A673 (cell line): ENCODE measurements around the gene C17orf50. TPM values are rescaled to one million over a fixed set of nuclear protein-coding genes. Genes with fewer than 3 reads are reported as not detected.

Experiments
- BruUV-seq: library from RNA; stranded (reverse); fragments of 400-500 nt; replicated peaks from 2 replicates; lab custom pipeline; 2021; lab: Mats Ljungman, UMichigan
- CTCF ChIA-PET: fragments of 300-600 bp; sonication (Branson Sonifier 250); formaldehyde crosslinking; loops from one replicate; lab custom pipeline; 2022; ENCODE audit warnings: antibody characterized with exemption; lab: Charles Lee
- POLR2A ChIA-PET: fragments of 300-600 bp; sonication (Branson Sonifier 250); formaldehyde crosslinking; loops from one replicate; lab custom pipeline; 2022; ENCODE audit warnings: antibody characterized with exemption; ENCODE audit not compliant: low non-redundant PET; lab: Charles Lee
- DNase-seq: peaks from one replicate; pipeline ENCODE4 v3.0.0-alpha.2; 2015; ENCODE audit warnings: low spot score
- H3K27ac ChIP-seq: fragments of 200-600 bp; sonication (generic); 2 replicates; pipeline ENCODE4 v1.5.1; 2016; ENCODE audit warnings: mixed run types, low read depth, mild to moderate bottlenecking, mixed read lengths, antibody characterized with exemption, low read length; ENCODE audit not compliant: poor library complexity, severe bottlenecking
- H3K27me3 ChIP-seq: fragments of 200-600 bp; sonication (generic); replicated peaks from 2 replicates; pipeline ENCODE4 v1.6.1; 2017; ENCODE audit warnings: mixed run types, low read depth, mild to moderate bottlenecking, mixed read lengths, antibody characterized with exemption, low read length; ENCODE audit not compliant: insufficient read depth, poor library complexity
- H3K36me3 ChIP-seq: fragments of 200-600 bp; sonication (generic); 2 replicates; pipeline ENCODE4 v1.6.1; 2016; ENCODE audit warnings: mixed run types, mild to moderate bottlenecking, mixed read lengths, antibody characterized with exemption, low read length; ENCODE audit not compliant: insufficient read depth, poor library complexity, severe bottlenecking
- H3K4me1 ChIP-seq: fragments of 200-600 bp; sonication (generic); 2 replicates; pipeline ENCODE4 v1.6.1; 2017; ENCODE audit warnings: mixed run types, mild to moderate bottlenecking, mixed read lengths, antibody characterized with exemption, low read length; ENCODE audit not compliant: insufficient read depth, poor library complexity, severe bottlenecking
- H3K4me3 ChIP-seq: fragments of 200-600 bp; sonication (generic); 2 replicates; pipeline ENCODE4 v1.5.1; 2016; ENCODE audit warnings: low read depth, mixed run types, mild to moderate bottlenecking, mixed read lengths, low read length; ENCODE audit not compliant: poor library complexity, severe bottlenecking
- H3K9me3 ChIP-seq: fragments of 200-600 bp; sonication (generic); 2 replicates; pipeline ENCODE4 v1.6.1; 2016; ENCODE audit warnings: mixed run types, low read depth, mild to moderate bottlenecking, mixed read lengths, antibody characterized with exemption, low read length; ENCODE audit not compliant: poor library complexity, severe bottlenecking
- EZH2 ChIP-seq: fragments of 200-600 bp; sonication (generic); IDR thresholded peaks from 2 replicates; pipeline ENCODE4 v1.6.1; 2017; ENCODE audit warnings: borderline replicate concordance, low read depth, mild to moderate bottlenecking, mixed read lengths, antibody characterized with exemption, low read length; ENCODE audit not compliant: poor library complexity, severe bottlenecking
- intact Hi-C: fragments of 100-400 bp; cut with micrococcal nuclease; formaldehyde crosslinking; loops from one replicate; pipeline ENCODE4 v1.10.0; 2022; ENCODE audit not compliant: unreplicated experiment
- total RNA-seq: library from RNA; stranded (reverse); gene quantifications from 2 replicates; pipeline ENCODE4 v1.2.3, GENCODE V29; 2021
- TF ChIP-seq, protein P1 (sequence below): fragments of 300-800, 200-600 bp; sonication (generic); conservative IDR thresholded peaks from 2 replicates; pipeline ENCODE4 v1.5.1; 2017; ENCODE audit warnings: low read depth, mild to moderate bottlenecking, antibody characterized with exemption, low read length, moderate library complexity, mixed read lengths

The C17orf50 gene
- total RNA-seq, 1 experiment from 2014 or later, result not detected

- no peaks in the 10 kb centered on the region for H3K36me3 ChIP-seq
- no peaks in the 10 kb centered on the region for H3K9me3 ChIP-seq
- intact Hi-C loops, result no loop called here
- TF ChIP-seq EZH2, result no peak
- no peak overlapping the region for H3K27ac ChIP-seq
- H3K4me3 ChIP-seq, result no peak overlapping the region
- no peaks in the 10 kb centered on the region for H3K4me1 ChIP-seq
- ChIA-PET CTCF (interaction anchor here (1.0 to 1.4 kb wide), 2 partner anchors 43 to 210 kb away, joined by 3 to 13 read pairs; partner anchors contain the start of gene TAF15), POLR2A (interaction anchor here (1.3 kb wide), 1 partner anchor 44 kb away, joined by 5 read pairs; the partner anchor contains the start of gene TAF15)
- no TSS peak for BruUV-seq
- no peak for DNase-seq
- no peaks in the 10 kb centered on the region for H3K27me3 ChIP-seq
Measured at GRCh38 chr17:35765086-35765710, 4.5 kb downstream of the C17orf50 start.

DNA sequence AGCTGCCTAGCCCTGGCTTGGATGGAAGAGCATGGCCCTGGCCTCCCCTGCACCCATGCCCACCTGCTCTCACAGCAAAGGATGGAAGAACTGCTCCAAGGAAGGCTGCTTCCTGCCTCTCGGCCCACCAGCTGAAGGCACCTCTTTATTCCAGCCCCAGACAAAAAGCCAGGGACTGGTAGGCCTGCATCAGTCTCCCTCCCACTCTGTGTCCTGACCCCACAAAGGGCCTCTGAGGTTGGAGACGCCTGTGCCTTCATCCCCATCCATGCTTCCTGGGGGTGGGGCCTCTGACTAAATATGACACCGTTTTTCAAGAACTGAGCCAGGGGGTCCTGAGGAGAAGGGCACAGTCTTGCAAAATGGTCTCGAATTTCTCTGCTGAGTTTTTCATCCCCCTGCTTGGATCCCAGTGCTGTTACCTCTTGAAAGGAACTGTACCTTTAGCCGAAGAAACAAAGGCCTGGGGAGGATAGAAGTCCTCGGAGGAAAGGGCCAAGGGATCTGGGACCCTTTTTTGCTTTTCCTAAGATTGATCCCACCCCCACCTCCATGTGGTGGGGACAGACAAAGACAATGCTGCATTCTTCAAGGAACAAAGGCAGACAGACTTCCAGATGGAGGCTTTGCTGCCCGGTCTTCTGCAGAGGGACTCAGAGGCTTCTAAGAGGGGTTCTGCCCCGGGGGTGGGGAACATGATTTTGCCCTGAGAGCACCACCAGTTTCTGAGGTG, 5.2 kb downstream of the C17orf50 start:
- Histone ChIP-seq H3K36me3 (no peaks in the 10 kb centered on the region), H3K4me1 (no peaks in the 10 kb centered on the region), H3K4me3 (no peak overlapping the region), H3K27me3 (no peaks in the 10 kb centered on the region), H3K9me3 (no peaks in the 10 kb centered on the region), H3K27ac (no peak overlapping the region)
- CTCF ChIA-PET, result no interaction called here
- POLR2A ChIA-PET, result no interaction called here
- TF ChIP-seq, protein P1, sequence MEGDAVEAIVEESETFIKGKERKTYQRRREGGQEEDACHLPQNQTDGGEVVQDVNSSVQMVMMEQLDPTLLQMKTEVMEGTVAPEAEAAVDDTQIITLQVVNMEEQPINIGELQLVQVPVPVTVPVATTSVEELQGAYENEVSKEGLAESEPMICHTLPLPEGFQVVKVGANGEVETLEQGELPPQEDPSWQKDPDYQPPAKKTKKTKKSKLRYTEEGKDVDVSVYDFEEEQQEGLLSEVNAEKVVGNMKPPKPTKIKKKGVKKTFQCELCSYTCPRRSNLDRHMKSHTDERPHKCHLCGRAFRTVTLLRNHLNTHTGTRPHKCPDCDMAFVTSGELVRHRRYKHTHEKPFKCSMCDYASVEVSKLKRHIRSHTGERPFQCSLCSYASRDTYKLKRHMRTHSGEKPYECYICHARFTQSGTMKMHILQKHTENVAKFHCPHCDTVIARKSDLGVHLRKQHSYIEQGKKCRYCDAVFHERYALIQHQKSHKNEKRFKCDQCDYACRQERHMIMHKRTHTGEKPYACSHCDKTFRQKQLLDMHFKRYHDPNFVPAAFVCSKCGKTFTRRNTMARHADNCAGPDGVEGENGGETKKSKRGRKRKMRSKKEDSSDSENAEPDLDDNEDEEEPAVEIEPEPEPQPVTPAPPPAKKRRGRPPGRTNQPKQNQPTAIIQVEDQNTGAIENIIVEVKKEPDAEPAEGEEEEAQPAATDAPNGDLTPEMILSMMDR, result no peak
- TF ChIP-seq EZH2, result no peak
- no peak for DNase-seq
- intact Hi-C loops, result no loop called here
- BruUV-seq, result no TSS peak

DNA sequence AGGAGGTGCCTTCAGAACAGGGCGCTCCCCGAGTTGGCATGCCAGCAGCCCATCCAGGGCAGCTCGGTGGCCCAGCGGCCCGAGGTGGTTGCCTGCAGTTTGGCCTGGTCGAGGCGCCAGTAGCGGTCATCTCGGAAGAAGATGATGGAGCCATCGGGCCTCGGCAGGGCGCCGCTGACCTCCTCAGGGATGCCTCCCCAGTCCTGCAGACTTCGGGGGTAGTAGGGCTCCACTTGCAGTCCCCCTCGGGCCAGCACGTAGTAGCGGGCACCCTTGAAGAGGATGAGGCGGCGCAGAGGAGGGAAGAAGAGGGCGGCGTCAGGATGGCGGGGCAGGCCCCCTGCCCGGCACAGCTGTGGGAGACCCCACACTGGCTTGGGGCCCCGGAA, 5.8 kb downstream of the C17orf50 start:
- POLR2A ChIA-PET, result no interaction called here
- H3K4me3 ChIP-seq, result no peak overlapping the region
- H3K27me3 ChIP-seq, result no peaks in the 10 kb centered on the region
- no peaks in the 10 kb centered on the region for H3K36me3 ChIP-seq
- DNase-seq, result no peak
- TF ChIP-seq, protein P1, result no peak
- TF ChIP-seq EZH2, result no peak
- BruUV-seq, result no TSS peak
- intact Hi-C loops, result no loop called here
- CTCF ChIA-PET, result no interaction called here
- no peak overlapping the region for H3K27ac ChIP-seq
- no peaks in the 10 kb centered on the region for H3K4me1 ChIP-seq
- H3K9me3 ChIP-seq, result no peaks in the 10 kb centered on the region
